Renal pelvis (tissue), 4 donors: ENCODE data around the gene ADGRG4. TPM values are rescaled to one million over a fixed set of nuclear protein-coding genes. Genes with fewer than 3 reads are reported as not detected.

Experiments
- DNase-seq: peaks from one replicate; pipeline ENCODE4 v3.0.0-alpha.2; 2013
- polyA plus RNA-seq, 3 donors: library from polyadenylated mRNA; unstranded; fragments of 120-200 nt; gene quantifications; one replicate each; pipeline ENCODE4 v1.2.1, GENCODE V29; 2013; ENCODE audit not compliant: insufficient read length in 3 of 3

Gene ADGRG4
- polyA plus RNA-seq, 3 donors, result not detected

DNA sequence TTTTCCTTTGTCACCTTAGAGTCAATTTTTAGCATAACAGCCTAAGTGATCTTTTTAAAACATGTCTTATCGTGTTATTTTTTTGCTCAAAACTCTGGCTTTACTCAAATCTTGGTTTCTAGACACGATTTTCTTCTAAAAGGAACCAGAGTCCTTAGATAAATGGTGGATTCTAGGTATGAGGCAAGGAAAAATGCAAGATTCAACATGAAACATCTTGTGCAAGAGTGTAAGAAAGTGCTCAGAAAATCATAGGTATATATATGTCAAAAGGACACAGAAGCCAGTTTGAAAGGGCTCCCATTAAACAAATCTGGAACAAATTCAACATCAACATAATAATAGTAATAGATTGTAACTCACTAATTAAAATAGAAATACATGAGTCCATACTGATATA, 8.1 kb upstream of the ADGRG4 start:
- no peak for DNase-seq

DNA sequence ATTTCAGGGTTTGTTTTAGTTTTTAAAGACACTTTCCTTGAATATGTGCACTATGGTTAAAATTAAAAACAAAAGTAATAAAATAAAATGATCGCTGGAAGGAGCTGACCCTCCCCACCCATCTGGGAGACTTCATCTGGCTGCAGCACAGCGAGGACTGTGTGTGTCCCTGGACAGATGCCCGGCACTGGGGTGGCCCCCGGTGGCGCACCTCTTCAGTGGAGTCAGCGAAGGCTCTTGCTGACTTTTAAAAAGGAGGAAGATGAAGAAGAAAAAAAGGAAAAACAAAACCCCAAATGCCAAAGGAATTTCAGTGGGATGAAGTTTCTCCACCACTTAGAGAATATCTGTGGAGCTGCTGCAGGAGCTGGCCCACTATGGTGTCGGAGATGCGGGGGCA, 5.4 kb upstream of the ADGRG4 start:
- no peak for DNase-seq

DNA sequence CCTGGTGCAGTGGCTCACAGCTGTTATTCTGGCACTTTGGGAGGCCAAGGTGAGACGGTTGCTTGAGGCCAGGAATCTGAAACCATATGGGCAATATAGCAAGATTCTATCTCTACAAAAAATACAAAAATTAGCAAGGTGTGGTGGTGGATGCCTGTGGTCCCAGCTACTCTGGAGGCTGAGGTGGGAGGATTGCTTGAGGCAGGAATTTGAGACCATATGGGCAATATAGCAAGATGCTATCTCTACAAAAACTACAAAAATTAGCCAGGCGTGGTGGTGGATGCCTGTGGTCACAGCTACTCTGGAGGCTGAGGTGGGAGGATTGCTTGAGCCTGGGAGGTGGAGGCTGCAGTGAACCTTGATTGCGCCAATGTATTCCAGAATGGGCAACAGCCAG, 2.3 kb downstream of the ADGRG4 start:
- DNase-seq, result no peak

DNA sequence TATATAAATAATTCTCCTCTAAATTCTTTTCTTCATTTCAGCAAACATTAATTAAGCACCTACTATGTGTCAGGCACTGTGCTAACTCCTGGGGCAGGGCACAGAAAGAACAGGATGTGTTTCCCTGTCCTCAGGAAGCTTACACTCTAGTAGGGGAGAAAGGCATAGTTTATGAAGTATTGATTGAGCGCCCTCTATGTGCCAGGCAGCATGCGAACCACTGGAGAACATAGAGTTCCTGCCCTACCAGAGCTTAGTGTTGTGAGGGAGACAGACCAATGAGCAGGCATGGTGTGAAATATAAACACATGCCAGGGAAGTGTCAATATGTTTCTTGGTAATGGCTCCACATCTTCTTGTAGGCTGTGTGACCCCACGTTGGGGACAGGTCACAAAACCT, 3.7 kb downstream of the ADGRG4 start:
- no peak for DNase-seq

DNA sequence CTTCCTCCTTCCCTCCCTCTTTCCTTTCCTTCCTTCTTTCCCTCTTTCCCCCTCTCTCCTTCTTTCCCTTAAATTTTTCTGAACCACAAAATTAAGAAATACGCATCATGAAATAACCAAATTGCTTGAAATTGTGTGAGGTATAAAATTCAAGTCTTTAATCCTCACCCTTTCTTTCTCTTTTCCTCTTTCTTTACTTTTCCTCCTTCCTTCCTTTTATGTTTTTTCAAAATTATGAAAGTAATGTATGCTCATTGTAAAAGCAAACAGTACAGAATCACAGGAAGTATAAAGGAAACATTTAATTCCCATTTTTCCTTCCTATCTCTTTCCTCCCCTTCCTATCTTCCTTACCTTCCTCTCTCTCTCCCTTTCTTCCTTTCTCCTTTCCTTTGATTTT, 5.4 kb downstream of the ADGRG4 start:
- DNase-seq, result no peak

DNA sequence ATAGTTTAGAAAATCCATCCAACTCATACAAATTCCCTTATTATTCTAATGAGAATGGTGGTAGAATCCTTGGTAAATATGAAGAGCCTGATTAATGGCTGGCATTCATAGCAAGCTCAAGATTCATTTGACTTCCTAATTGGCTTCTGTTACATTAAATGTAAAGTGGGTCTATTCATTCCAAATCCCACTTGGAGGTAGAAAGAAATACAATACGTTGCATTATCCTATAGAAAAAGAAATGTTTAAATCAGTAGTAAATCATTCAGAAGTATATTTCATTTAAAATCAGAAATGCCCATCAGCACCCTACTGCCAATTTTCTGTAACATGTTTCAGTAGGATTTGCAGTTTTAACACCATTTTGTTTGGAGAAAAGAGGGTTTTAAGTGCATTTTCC, 6.7 kb downstream of the ADGRG4 start:
- no peak for DNase-seq

DNA sequence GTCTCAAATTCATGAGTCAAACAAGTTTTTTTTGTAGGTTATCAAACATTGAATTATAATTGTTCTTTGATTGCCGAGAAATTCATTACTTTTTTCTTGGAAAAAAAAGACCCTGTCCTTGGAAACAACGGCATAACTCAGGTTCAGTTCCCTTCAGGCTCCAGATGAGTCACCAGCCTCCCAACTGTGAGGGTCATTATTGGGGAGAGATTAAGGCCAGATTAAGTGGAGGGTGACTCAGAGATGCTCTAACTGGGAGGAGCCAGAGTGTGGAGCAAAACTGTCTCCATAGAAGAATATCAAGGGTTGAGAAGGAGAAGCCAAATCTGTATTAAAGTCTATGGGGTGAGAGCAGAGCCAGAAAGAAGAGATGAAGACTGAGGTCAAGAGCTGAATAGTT, 9.6 kb downstream of the ADGRG4 start:
- DNase-seq, result no peak

DNA sequence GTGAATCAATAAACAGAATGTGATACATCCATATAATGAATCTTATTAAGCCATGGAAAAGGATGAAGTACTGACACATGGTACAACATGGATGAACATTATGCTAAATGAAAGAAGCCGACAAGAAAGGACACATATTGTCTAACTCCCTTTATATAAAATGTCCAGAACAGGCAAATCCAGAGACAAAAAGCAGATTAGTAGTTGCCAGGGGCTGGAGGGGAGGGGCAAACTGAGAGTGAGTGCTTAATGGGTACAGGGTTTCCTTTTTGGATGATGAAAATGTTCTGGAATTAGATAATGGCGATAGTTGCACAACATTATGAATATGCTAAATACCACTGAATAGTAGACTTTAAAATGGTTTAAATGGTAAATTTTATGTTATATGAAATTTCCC, 17.4 kb downstream of the ADGRG4 start:
- no peak for DNase-seq

DNA sequence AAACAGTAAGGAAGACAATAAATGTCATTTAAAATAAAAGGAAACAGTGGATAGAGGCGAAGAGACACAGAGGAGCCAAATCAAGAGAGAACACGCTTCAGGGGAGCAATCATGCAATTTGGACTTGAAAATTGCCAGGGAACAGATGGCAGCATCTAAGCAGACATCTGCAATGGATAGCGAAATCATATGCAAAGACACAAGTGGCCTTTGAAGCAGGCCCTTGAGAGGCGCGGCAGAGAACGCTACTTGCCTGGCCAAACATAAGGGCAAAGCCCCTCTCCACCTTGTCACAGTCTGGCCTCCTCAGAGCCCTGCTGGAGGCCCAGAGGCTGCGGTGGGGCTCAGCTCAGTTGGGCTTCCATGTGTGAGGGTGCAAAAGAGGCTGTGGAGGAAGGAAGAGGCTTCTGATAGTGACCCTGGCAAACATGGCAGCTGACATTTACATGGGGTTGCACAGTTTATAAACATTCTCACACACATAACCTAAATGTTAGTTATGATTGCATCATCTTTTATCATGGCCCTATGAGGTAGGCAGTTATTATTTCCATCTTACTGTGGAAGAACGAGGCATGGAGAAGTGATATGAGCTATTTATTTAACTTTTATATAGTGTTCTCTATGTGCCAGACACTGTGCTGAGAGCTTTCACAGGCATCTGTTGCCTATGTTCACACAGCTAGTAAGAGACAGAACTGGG, 18.3 kb downstream of the ADGRG4 start:
- no peak for DNase-seq

DNA sequence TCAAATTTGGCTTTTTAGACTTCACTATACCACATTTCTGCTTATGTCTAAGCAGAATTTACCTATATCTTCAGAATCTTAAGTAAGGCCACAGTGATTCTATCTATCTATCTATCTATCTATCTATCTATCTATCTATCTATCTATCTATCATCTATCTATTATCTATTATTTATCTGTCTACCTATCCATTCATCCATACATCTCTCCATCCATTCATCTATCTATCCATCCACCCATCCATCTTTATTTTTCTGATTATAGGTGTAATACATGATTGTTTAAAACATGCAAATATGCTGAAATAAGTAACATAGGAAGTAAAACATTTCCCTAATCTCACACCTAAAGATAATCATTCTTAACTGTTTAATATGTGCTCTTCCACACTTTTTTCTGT, 18.8 kb downstream of the ADGRG4 start:
- DNase-seq, result no peak

DNA sequence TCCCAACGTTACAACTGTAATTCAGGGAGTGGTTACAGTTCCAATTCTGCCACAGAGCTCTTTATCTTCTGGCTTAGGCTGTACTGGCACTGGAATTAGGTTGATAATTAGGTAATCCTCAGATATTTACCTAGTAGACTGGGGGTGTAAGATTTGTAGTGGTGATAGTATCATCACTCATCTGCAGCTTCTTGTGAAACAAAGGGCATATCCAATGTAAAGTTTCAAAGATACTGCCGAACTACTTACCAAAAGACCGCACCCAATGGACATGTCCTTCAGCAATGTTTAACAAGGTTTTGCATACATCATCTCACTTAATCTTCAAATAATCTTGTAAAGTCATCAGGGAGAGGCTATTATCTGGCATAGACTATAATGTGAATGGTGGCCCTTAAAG, 20.8 kb downstream of the ADGRG4 start:
- no peak for DNase-seq

DNA sequence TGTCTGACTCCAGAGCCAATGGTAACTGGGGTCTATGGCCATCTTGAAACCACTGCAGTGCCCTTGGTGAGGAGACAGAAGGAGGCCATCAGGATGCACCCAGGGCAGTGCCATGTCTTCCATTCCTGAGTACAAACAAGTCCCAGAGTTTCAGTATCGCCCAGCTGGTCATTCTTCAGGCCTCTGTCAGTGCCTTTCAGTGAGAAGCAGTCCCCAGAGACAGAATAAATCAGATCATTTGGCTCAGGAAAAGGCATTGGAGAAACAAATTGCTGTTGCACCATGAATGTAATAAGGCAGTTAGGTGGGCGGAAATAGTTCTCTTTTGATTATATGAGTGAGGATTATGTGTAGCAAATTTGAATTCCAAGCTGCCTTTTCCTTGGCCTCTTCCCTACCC, 21.3 kb downstream of the ADGRG4 start:
- no peak for DNase-seq

DNA sequence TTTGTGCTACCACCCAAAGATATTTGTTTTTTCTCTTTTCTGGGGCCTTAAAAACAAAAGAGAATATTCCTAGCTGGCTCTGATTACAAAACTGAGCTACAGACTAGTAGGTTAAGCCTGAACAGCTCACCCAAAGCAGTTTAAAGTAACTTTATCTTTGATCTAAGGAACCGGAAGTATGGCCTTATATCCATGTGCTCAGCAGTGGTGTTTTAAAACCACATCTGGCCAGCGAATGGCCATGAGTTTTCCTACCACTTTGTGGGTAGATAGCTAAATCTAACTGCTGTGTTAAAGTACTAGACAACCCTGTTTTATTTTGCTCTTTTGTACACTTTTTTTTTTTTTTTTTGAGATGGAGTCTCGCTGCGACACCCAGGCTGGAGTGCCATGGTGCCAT, 24.6 kb downstream of the ADGRG4 start:
- DNase-seq, result no peak

DNA sequence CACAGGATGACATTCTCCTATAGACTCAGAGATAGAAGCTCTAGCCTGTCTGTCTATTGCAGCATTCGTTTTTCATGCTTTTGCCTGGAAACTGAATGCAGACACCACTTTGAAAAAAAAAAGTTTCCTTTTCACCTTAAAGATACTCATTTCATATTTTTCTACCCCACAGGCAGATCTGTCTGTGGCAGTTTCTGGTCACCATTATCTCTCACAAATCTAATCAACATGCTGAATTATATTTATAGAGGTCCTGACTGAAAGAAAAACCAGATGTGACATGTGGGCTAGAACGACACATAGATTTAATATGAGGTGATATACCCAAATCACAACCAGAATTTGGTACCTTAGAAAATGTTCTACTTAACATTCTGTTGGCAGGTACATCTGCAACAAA, 28.2 kb downstream of the ADGRG4 start:
- no peak for DNase-seq

DNA sequence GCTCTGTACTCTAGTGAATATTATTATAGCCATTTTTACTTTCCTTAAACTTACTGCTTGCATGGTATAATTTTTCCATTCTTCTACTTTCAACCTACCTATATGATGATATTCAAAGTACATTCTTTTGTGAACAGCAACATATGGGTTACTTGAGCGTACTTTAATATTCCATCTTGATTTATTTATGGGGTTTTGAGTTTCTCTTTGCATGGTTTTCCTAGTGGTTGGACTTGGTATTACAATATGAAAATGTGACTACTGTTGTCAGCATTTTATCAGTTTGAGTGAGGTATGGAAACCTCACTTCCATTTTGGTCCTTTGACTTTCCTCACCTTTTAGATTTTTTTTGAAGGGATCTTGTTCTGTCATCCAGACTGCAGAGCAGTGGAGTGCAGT, 35.9 kb downstream of the ADGRG4 start:
- no peak for DNase-seq

DNA sequence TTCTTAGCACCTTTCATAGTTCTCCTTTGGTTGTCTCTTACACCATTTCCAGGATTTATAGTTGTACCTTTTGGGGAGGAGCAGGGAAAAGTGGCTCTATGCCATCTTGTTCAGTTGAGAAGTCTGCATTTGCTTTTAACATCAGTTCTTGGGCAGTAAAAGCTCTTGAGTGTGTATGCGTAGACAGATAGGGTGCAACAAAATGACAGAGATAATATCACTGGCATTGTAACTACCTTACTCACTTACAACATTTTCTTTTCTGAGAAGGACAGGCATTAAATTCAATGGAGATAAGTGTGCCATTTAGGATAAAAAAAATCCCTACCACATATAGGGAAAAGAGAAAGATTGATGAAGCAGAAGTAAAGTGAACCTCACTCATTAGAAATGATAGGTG, 38.9 kb downstream of the ADGRG4 start:
- DNase-seq, result no peak

DNA sequence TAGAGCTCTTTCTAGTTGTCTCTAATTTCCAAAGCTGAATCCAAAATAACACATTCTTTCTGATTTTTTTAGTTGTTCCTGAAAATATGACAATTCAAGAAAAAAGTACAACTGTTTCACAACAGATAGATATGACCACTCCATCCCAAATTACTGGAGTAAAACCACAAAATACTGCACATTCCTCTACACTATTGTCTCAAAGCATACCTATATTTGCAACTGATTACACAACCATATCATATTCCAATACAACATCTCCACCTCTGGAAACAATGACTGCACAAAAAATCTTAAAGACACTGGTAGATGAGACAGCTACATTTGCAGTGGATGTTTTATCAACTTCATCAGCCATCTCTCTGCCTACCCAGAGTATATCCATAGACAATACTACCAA, 43.6 kb downstream of the ADGRG4 start:
- DNase-seq, result no peak

DNA sequence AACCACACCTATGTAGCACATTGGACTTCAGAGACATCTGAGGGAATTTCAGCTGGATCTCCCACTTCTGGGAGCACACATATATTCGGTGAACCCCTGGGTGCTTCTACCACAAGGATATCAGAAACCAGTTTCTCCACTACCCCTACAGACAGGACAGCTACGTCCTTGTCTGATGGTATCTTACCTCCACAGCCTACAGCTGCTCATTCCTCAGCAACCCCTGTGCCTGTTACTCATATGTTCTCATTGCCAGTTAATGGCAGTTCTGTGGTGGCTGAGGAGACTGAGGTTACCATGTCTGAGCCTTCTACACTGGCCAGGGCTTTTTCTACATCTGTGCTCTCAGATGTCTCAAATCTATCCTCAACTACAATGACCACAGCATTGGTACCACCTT, 45.7 kb downstream of the ADGRG4 start:
- DNase-seq, result no peak

DNA sequence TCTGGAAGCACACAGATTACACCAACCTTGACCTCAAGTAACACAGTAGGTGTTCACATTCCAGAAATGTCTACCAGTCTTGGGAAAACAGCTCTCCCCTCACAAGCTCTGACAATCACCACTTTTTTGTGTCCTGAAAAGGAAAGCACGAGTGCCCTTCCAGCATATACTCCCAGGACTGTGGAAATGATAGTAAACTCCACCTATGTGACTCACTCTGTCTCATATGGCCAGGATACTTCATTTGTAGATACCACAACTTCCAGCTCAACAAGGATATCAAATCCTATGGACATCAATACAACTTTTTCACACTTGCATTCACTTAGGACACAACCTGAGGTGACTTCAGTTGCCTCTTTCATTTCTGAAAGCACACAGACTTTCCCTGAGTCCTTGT, 46.9 kb downstream of the ADGRG4 start:
- no peak for DNase-seq

DNA sequence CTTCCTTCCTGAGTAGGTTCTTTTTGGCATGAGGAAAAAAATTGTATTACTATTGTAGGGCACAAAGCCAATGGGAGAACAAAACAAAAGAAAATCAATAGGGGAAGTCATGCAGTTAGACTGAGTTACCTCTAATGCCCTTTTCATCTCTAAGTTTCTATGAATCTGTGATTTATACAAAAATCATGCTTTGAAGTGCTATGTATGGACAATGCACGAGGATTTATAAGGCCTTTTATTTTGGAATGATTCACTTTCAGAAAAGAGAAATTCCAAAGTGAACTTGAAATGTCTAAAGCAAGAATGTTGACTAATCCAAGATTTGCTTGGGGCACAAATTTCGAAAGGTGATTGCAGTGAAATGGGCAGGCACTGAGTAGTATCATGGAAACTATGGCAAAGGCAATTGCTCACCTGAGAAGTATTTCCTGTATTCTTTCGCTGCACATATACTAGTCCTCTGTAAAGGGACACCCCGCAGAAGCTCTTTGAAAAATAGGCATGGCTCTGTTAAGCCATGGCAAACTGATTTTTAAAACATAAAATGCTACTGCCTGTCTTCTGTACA, 52.8 kb downstream of the ADGRG4 start:
- DNase-seq, result no peak

DNA sequence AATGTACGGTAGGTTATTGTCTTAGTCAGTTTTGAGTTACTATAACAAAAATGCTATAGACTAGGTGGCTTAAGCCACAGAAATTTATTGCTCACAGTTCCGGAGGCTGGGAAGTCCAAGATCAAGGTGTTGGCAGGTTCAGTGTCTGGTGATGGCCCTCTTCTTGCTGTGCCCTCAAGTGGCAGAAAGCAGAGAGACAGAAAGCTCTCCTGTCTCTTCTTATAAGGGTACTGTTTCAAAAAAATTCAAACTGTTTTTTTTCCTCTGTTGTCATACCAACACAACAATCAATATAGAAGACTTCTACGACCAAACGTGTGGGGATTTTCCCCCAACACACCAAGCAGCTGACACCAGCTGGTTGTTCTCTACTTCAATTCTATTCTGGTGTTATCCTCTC, 53.4 kb downstream of the ADGRG4 start:
- no peak for DNase-seq

DNA sequence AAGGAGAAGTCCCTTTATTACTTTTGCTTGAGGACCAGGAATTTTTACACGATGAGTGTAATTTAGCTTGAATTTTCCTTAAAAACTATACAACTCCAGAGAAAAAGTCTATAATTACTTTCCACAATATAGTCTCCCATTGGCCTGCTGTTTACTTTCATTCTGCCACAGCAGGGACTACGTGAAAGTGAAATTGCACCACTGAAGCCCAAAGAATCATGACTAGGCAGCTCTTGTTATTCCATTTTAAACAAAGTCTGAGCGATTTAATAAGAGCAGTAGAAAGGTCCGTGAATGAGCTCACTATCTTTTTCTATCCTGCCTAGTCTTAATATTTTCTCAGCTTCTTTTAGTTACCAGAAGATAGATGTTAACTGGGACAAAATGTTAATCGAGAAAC, 68.6 kb downstream of the ADGRG4 start:
- DNase-seq, result no peak

DNA sequence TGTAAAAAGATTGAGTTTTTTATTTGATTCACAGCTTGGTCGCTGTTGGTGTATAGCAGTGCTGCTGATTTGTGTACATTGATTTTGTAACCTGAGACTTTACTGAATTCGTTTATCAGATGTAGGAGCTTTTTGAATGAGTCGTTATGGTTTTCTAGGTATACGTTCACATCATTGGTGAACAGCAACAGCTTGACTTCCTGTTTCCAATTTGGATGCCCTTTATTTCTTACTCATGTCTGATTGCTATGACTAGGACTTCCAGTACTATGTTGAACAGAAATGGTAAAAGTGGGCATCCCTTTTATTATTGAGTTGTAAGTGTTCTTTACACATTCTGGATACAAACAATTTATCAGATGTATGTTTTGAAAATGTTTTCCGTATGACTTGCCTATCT, 76.0 kb downstream of the ADGRG4 start:
- no peak for DNase-seq

DNA sequence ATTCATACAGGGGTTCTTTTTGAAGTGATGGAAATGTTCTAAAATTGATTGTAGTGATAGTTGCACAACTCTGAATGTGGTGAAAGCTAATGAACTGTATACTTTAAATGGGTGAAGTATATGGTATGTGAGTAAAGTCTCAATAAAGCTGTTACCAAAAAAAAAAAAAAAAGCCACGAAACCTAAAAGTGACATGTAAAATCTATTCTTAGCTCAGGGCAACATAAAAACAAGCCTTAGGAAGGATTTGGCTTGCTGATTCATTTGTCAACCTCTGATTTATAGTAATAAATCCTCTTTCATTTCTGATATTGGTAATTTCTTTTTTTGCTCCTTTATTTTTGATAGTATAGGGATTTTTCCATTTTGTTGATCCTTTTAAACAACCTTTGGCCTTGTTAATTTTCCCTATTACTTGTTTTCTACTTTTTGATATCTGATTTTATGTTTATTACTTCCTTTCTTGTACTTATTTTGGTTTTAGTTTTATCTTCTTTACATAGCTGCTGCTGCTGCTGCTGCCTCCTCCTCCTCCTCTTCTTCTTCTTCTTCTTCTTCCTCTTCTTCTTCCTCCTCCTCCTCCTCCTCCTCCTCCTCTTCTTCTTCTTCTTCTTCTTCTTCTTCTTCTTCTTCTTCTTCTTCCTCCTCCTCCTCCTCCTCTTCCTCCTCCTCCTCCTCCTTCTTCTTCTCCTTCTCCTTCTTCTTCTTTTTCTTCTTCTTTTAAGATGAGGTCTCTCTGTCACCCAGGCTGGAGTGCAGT, 79.4 kb downstream of the ADGRG4 start:
- no peak for DNase-seq
